GM19035 (cell line): ENCODE measurements around the gene EXD3.

ENCODE experiments used
- ATAC-seq: cut with Tn5 transposase; IDR thresholded peaks from one replicate; pipeline ENCODE4 v1.9.1; 2021; ENCODE audit not compliant: unreplicated experiment

The EXD3 gene

DNA sequence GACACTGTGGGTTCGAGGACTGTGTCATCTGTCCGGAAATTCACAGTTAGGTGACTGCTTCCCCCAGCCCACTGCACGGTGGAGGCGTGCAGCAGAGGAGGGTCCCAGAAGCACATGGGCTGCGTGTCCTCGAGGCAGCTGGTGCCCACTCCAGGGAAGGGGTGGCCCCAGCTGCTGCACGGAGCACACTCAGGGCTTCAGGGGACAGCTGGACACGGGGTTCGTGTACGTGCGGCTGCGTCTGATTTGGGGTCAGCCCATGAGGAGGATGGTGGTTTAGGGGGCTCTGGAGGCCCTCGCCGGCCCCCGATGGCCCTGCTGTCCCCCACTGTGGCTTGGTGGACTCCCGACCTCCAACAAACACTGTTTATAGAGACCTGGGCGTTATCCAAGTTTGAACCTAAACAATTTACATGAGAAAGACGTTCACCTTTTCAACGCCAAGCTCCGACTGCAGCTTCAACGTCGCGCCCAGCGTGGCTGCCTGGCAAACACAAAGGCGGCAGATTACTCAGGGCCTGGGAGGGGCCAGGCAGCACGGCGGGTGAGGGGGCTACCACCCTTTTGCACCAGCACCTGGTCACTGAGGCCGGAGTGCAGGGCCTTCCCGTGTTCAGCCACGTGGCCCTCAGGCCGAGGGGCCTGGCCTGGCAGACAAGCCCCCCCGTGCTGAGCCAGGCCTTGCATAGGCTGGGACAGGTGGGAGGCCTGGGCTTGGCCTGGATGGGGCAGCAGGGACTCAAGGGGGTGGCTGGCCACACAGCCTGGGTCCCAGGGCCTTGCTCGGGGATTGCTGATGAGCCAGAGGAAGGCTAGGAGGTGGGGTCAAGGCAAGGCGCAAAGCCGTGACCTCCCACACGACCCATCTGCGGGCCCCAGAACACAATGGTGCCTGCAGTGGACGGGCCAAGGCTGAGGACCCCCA lies 55.2 kb downstream of the EXD3 start:
- no peak for ATAC-seq

DNA sequence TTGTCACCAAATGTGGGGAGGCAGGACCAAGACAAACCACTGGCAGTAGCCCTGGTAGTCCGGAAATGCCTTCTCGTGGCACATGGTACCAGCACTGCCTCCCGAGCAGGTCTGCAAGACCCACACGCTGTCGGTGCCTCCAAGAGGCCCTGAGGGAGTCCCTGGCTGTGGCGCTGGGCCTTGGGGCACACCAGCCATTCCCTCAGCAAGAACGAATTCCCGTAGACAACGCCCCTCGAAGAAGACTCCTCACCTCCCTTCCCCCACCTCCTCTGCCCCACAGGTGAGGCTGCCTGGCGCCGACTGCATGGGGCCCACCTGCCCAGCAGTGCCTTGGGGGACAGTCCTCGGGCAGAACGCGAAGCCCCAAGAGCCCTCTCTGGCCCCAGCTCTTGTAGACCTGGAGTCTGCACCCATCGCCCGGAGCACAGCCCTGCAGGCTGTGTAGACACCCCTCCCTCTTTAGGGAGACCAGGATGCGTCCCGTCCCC lies 56.0 kb downstream of the EXD3 start:
- ATAC-seq = no peak

DNA sequence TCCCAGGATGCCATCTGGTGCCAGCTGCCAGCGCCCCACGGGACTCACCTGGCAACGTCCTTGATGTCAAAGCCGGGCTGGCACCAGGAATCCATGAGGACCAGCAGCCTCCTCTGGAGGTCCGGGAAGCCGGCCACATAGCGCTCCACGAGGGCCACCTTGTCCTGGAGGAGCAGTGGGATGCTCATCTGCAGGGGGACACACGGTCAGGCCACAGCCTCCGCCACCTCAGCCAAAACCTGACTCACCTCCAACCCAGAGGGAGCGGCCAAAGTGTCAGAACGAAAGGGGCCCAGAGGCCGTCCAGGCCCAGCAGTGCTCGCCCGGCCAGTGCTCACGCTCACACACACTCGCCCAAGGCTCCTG lies 56.5 kb downstream of the EXD3 start:
- ATAC-seq = no peak

DNA sequence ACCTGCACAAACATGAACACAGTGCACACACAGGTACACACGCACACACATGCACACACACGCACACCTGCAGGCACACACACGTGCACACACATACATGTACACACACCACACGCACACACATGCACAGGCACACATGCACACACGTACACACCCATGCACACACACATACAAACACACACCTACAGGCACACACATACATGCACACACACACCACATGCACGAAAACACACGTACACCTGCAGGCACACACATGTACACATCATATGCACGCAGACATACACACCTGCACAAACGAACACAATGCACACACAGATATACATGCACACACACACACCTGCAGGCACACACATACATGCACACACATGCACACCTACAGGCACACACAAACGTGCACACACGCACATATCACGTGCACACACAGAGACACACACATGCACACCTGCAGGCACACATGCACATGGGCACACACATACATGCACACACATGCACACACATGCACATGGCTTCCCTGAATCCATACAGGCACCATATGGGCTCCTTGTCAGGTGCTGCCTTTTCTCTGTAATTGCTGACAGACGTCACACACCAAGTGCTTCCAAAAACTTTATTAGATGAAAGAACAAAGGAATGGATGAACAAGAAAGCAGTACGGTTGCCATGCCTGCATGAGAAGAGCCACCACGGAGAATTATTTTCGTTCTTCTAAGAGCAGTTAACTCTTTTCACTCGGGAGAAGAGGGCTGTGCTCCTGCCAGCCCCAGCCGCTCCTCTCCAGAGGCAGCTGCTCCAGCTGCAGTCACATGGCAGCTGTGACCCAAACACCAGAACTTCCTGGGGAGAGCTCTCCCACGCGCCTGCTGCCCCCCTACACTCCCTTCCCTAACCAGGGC lies 57.2 kb downstream of the EXD3 start:
- ATAC-seq = no peak

DNA sequence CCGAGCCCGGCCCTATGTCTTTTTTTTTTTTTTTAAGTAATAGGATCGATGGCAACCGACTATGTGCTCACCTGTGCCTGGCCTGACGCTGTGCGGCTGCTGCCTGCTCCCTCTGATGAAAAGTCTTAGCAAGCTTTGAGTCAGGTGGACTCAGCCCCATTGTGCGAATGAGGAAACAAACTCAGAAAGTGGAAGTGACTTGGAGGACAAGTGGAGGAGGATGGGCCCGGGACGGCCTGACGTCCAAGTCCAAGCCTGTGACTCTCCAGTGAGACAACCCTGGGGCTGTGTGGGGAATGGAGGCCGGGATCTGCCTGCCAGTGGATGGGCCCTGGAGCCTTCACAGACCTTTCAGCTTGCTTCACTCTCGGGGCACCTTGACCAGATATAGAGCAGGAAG lies 57.9 kb downstream of the EXD3 start:
- no peak for ATAC-seq

DNA sequence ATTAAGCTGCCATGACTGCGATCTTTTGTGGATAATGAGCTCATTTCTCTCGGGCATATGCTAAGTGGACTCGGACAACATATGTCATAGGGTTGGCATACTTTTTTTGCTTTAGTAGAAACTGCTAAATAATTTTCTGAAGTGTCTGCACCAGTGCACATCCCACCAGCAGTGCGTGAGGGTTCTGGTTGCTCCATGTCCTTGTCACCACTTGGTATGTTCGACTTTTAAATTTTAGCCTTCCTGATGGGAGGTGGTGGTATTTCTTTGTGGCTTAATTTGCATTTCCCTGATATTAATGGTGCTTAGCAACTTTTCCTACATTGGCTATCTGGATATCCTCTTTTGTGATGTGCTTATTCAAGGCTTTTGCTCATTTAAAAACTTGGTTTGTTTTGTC lies 63.1 kb downstream of the EXD3 start:
- ATAC-seq = no peak

DNA sequence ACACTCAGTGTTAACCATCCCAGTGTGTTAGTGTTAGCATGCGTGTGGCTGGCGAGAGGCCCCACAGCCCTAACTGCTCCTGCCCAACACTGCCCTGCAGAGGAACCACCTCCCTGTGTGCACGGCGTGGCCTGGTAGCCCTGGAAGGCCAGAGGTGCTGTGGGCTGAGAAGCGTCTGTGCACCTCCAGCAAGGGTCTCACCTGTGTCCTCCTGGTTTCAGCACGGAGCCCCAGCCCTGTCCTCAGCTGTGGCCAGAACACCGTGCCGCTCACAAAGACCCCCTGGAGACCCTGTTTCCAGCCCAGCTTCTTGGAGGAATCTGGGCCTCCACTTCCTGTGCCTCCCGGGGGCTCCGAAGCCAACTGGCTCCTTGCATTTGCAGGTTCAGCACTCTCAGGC lies 64.8 kb downstream of the EXD3 start:
- no peak for ATAC-seq

DNA sequence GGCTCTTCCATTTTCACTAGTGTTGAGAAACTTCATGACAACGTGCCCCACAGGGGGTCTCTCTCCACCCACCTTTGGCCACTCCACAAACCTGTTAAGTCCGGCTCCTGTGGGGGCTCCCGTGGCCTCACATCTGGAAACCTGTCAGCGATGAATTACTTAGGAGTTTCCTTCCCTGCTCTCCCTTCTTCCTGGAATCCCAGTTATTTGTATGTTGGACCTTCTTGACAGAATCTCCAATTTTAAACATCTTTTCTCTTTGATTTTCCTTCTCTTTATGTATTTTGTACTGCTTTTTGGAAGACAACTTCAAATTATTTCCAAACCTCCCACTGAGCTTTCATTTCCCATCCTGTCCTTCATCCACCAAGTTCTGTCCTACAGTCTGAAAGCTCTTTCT lies 65.8 kb downstream of the EXD3 start:
- ATAC-seq = no peak

- ATAC-seq = no peak
These were observed 67.1 kb downstream of the EXD3 start for GRCh38 chr9:137355761-137356365.

GRCh38 chr9:137354845-137355760 lies 67.9 kb downstream of the EXD3 start:
- no peak for ATAC-seq

DNA sequence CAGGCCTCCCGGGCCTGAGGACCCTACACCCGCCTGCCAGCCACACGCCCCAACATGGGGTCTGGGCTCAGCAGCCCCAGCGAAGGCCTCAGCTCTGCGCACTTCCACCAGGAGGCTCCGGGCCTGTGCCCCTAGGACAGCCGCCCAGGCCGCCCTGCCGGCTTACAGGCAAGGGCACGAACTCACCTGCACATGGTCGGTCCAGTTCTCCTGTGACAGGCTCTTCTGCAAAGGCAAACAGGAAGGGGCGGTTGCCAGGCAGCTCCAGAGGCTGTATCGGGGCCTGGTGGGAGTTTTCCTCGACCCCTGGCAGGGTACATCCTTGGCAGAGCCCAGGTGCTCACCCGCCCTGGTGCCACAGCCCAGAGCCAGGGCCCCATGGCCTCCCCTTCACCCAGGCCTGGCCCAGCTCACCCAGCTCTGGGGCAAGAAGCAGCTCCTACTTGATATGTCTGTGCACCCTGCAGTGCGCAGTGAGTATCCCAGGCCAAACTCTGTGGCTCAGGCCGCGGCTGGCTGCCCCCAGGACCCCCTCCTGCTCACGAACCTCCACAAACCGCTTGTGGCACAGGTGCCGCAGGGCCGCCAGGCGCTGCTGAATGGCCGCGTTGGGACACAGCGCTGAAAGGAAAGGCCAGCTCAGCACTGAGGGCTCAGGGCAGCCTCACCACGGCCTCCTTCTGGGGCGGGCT lies 68.7 kb downstream of the EXD3 start:
- no peak for ATAC-seq

DNA sequence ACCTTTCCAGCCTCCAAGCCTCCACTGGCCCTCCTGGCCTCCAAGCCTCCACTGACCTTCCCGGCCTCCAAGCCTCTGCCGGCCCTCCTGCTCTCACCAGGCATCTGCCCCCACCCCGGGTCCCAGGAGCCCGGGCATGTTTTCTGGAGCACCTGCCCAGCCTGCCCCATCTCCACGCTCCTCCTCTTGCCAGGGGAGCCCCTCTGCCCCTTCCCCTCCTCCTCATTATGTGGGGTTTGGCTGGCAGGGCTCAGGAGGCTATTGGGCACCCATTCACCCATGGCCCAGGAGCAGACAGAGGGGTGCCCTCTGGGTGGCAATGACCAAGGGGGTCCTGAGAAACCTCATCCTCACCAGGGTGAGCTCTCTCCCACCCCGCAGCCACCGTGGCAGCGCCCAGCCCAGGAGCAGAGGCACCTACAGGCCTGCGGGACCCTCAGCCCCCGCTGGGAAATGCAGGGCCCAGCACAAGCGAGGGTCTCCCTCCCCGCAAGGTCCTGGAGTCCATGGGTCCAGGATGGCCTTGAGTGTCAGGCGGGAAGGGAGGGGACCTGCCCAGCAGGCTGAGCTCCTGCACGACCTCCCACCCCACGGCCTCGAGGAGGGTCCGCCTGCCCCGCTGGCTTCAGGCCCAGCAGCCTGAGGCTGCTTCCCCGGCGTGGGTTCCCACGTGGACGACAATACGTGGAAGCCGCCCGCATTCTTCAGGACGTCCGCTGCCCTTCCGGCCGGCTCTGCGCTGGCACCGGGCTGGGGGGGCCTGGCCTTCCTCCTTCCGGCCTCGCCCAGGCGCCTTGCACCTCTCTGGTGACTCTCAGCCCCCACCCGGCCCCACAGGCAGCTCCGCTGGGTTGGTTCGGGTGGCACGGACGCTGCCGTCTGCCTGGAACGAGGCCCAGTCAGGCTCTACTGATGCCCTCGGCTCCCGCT lies 69.5 kb downstream of the EXD3 start:
- no peak for ATAC-seq

DNA sequence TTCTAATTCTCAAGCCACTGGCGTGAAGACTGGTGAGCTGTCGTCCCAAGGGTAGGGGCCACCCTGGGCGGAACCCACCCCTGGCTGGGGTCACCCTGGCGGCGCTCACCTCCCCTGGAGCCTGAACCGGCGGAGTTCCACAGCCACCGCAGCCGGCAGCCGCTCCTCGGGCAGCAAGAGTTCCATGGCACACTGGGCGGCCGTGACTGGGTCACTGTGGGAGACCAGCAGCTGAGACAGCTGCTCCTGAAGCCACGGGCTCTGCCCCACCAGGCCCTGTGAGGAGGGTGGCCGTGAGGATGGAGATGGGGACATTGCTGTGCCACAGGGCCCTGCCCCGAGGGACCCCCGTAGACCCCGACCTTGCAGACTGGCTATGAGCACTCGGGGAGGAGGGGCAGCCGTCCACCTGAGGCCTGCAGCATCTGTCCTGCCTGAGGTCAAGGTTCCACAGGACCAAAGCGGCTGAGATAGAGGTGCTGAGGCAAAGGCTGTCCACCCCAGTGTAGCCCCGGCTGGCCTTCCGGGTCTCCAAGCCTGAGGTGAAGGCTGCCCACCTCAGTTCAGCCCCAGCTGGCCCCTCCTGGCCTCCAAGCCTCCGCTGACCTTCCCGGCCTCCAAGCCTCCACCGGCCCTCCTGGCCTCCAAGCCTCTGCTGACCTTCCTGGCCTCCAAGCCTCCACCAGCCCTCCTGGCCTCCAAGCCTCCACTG lies 70.3 kb downstream of the EXD3 start:
- no peak for ATAC-seq

DNA sequence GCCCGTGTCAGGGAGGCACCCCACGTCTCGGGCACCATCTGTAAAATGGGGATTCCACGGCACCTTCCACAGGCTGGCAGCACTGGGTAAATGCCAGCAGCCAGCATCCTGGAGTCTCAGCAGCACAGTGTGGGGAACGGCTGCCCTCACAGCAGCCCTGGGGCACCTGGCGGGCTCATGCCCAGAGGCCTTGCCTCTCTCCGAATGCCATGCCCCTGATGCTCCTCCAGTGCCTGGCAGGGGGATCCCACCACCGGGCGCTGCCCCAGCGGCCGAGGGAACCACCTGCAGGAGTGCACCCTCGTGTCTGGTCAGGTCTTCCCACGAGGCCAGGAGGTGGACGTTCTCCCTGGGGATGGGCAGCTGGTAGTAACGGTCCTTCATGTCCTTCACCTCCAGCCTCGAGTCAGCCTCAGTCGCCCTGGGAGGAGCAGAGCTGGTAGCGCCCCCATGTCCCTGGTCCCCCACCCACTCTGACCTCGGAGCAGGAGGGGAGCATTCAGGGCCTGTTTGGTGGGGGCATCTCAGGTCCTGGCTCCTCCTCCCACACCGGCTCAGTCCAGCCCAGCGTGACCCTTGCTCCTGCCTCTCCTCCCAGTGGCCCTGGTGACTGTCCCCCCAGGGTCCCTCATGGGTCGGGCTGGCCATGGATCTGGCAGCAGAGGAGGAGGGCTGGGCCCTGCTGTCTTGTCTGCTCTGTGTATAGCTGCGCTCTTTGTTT lies 71.0 kb downstream of the EXD3 start:
- ATAC-seq = no peak

DNA sequence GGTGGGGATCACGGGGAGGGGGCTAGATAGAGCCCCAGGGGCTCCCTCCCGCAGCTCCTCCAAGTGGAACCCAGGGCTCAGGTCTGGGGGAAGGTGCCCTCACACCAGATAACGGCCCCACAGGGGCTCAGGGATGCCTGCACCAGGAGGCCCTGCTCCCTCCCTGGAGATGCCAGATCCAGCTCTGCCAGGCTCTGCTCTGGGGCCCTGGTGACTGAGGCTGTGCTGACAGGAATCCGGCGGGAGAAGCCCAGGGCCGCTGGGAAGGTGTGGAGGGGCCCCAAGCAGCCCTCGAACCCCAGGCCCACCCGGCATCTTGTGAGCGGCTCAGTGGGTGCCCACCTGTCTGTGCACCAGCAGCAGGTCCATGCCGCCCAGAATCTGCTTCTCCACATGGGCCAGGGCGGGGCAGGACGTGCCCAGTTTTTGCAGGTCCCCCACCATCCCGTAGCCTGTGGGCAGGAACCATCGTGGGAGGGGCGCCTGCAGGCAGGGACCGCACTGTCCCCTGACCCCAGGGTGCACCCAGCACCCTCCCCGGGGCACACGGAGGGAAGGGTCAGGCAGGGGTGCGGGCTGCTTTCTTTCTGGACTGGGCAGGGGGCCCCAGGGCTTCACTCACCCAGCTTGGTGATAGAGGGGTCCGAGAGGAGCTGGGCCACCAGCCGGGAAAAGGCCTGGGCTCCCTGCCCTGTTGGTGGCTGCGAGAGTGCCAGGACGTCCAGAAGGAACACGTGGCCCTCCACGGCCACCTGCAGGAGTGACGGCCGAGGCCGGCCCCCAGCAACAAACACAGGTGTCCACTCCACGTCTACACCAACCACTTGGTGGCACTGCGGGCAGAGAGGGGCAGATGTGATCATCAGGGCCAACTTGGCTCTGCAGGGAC lies 72.0 kb downstream of the EXD3 start:
- ATAC-seq = no peak

DNA sequence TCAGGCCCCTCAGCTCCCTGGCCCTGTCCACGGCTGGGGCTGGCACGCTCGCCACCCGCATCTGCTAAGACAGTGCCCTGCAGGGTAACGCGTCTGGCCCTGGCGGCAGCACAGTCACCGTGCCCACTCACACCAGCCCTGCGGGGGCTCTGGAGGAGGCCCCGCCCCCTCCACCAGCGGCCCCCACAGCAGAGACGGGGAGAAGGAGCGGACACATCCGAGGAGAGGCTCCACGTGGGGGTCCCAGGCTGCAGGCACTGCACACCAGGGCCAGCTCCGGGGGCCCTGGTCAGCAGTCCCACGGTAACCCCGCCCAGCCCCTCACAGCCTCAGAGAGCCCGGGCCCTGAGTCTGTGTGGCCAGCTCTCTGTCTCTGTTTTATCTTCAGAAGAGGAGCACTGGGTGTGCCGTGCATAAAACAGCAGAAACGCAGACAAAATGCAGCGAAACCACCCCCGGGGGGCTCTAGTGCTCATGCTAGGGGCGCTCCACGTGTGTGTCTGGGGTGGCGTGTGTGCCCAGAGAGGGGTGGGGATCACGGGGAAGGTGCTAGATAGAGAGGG lies 73.4 kb downstream of the EXD3 start:
- ATAC-seq = no peak
